Urothelium cell line (cell line): ENCODE measurements around the gene SYNRG.

Experiments
- DNase-seq: peaks from one replicate; pipeline ENCODE4 v3.0.0; 2011; ENCODE audit warnings: low spot score, mixed read lengths
- FAIRE-seq: peaks from 2 replicates; lab custom pipeline; 2011; peaks lifted over from hg19 to GRCh38; lab: Jason Lieb, UNC

Gene SYNRG

GRCh38 chr17:37604556-37604955 is 4.7 kb downstream of the SYNRG start:
- DNase-seq (no peak), FAIRE-seq (no peak)

- DNase-seq: no peak
- no peak for FAIRE-seq
Observed at GRCh38 chr17:37598145-37598544, 11.1 kb downstream of the SYNRG start.

GRCh38 chr17:37592291-37592690 is 16.9 kb downstream of the SYNRG start:
- FAIRE-seq (no peak), DNase-seq (no peak)

GRCh38 chr17:37585066-37585465 is 24.2 kb downstream of the SYNRG start:
- DNase-seq: no peak
- no peak for FAIRE-seq

- DNase-seq: no peak
- FAIRE-seq: no peak
Observed at GRCh38 chr17:37576281-37576680, 32.9 kb downstream of the SYNRG start.

GRCh38 chr17:37574427-37574826 is 34.8 kb downstream of the SYNRG start:
- FAIRE-seq: no peak
- no peak for DNase-seq

- FAIRE-seq (no peak), DNase-seq (no peak)
Observed at GRCh38 chr17:37571674-37572073, 37.5 kb downstream of the SYNRG start.

- peak; percentile 77 for DNase-seq
- no peak for FAIRE-seq
Observed at GRCh38 chr17:37570527-37571093, 38.6 kb downstream of the SYNRG start.

GRCh38 chr17:37568350-37569053 is 40.7 kb downstream of the SYNRG start:
- DNase-seq (no peak), FAIRE-seq (no peak)

GRCh38 chr17:37567538-37567937 is 41.7 kb downstream of the SYNRG start:
- no peak for DNase-seq
- FAIRE-seq: no peak

- no peak for FAIRE-seq
- no peak for DNase-seq
Observed at GRCh38 chr17:37567137-37567536, 42.1 kb downstream of the SYNRG start.

GRCh38 chr17:37564252-37564651 is 45.0 kb downstream of the SYNRG start:
- DNase-seq (no peak), FAIRE-seq (no peak)

GRCh38 chr17:37562016-37562745 is 47.0 kb downstream of the SYNRG start:
- DNase-seq (no peak), FAIRE-seq (no peak)

GRCh38 chr17:37558299-37558698 is 50.9 kb downstream of the SYNRG start:
- DNase-seq (no peak), FAIRE-seq (no peak)

- FAIRE-seq (no peak), DNase-seq (no peak)
Observed at GRCh38 chr17:37557482-37557881, 51.7 kb downstream of the SYNRG start.

- FAIRE-seq (no peak), DNase-seq (no peak)
Observed at GRCh38 chr17:37555386-37555785, 53.8 kb downstream of the SYNRG start.

GRCh38 chr17:37553401-37553966 is 55.7 kb downstream of the SYNRG start:
- FAIRE-seq: no peak

GRCh38 chr17:37551788-37552187 is 57.4 kb downstream of the SYNRG start:
- FAIRE-seq (no peak), DNase-seq (no peak)

More at GRCh38 chr17:37553401-37553966, 55.7 kb downstream of the SYNRG start:
- DNase-seq: no peak

- DNase-seq (no peak), FAIRE-seq (no peak)
Observed at GRCh38 chr17:37547986-37548385, 61.2 kb downstream of the SYNRG start.

- FAIRE-seq: no peak
Observed at GRCh38 chr17:37546302-37546701, 62.9 kb downstream of the SYNRG start.

GRCh38 chr17:37545486-37545885 is 63.7 kb downstream of the SYNRG start:
- no peak for DNase-seq
- FAIRE-seq: no peak

More at GRCh38 chr17:37546302-37546701, 62.9 kb downstream of the SYNRG start:
- no peak for DNase-seq

- FAIRE-seq: no peak
- no peak for DNase-seq
Observed at GRCh38 chr17:37543637-37544052, 65.6 kb downstream of the SYNRG start.
